Transverse colon (tissue), 4 donors: ENCODE results near the gene SPAG8.

Source experiments
- EP300 ChIP-seq: sonication (generic); formaldehyde crosslinking; IDR thresholded peaks from one replicate; pipeline ENCODE4 v1.6.1; 2017; ENCODE audit warnings: antibody characterized with exemption, low read depth
- POLR2A ChIP-seq: fragments of 450-650 bp; IDR thresholded peaks from one replicate; pipeline ENCODE4 v1.6.1; 2016; ENCODE audit warnings: antibody characterized with exemption, mild to moderate bottlenecking, moderate library complexity
- POLR2AphosphoS5 ChIP-seq, 3 donors: sonication (generic); formaldehyde crosslinking; IDR thresholded peaks; one replicate each; pipeline ENCODE4 v1.6.1; 2016; ENCODE audit warnings: antibody characterized with exemption in 3 of 3
- TF ChIP-seq, protein P1 (sequence below), 5 experiments: fragments of 200-600 bp in 3 of 5; fragments of 450-650 bp in 2 of 5; sonication (generic) in 3 of 5; IDR thresholded peaks; 1 replicate in 2 of 5; 2 replicates in 3 of 5; pipeline ENCODE4 v1.5.1; 2016 to 2017; ENCODE audit warnings: antibody characterized with exemption in 5 of 5, inconsistent platforms in 3 of 5, mild to moderate bottlenecking in 2 of 5, moderate library complexity in 1 of 5

DNA sequence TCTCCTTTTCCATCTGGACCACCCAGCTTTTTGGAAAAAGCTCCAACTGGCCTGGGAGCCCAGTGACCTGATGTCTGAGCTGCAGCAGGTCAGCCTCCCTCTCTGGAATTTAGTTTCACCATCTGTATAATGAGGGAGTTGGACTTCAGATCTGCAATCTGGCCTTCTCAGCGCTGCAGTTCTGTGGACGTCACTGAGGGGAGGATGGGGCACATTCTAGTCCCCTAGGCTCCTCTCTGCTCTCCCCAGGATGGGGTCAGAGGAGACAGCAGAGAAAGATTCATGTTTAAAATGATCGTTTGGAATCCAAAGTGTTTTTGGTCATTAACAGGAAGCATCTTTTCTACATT, 47.9 kb upstream of the SPAG8 start:
- TF ChIP-seq POLR2A: no peak
- TF ChIP-seq, protein P1, sequence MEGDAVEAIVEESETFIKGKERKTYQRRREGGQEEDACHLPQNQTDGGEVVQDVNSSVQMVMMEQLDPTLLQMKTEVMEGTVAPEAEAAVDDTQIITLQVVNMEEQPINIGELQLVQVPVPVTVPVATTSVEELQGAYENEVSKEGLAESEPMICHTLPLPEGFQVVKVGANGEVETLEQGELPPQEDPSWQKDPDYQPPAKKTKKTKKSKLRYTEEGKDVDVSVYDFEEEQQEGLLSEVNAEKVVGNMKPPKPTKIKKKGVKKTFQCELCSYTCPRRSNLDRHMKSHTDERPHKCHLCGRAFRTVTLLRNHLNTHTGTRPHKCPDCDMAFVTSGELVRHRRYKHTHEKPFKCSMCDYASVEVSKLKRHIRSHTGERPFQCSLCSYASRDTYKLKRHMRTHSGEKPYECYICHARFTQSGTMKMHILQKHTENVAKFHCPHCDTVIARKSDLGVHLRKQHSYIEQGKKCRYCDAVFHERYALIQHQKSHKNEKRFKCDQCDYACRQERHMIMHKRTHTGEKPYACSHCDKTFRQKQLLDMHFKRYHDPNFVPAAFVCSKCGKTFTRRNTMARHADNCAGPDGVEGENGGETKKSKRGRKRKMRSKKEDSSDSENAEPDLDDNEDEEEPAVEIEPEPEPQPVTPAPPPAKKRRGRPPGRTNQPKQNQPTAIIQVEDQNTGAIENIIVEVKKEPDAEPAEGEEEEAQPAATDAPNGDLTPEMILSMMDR (IDR thresholded peaks at IDR 0.05): no peak
- no peak for TF ChIP-seq POLR2AphosphoS5 (IDR thresholded peaks at IDR 0.05)
- TF ChIP-seq EP300: no peak
